Mesodermal cell (in vitro differentiated cells): ENCODE data around the gene COL4A3.

Source experiments
- H3K27ac ChIP-seq: 2 replicates; pipeline ENCODE4 v1.7.0; 2013; ENCODE audit warnings: mild to moderate bottlenecking, low read depth, low read length, moderate library complexity; ENCODE audit not compliant: severe bottlenecking
- H3K36me3 ChIP-seq: 2 replicates; pipeline ENCODE4 v1.7.1; 2013; ENCODE audit warnings: mild to moderate bottlenecking, low read length, moderate library complexity; ENCODE audit not compliant: control insufficient read depth, insufficient read depth
- H3K4me1 ChIP-seq: one replicate; pipeline ENCODE4 v1.7.1; 2013; ENCODE audit warnings: mild to moderate bottlenecking, low read length; ENCODE audit not compliant: insufficient read depth, control insufficient read depth, poor library complexity, severe bottlenecking
- H3K4me3 ChIP-seq: 2 replicates; pipeline ENCODE4 v1.7.0; 2013; ENCODE audit warnings: low read length, control low read depth, mild to moderate bottlenecking; ENCODE audit not compliant: insufficient read depth, poor library complexity, severe bottlenecking; ENCODE audit errors: extremely low read depth
- H3K9me3 ChIP-seq: 2 replicates; pipeline ENCODE4 v1.7.1; 2013; ENCODE audit warnings: mild to moderate bottlenecking, low read length, moderate library complexity; ENCODE audit not compliant: control insufficient read depth
- WGBS, 2 experiments: methylation state at CpG; one replicate each; pipeline ENCODE4 v1.1.5; 2013; ENCODE audit warnings: missing lambda C conversion rate in 2 of 2; ENCODE audit not compliant: insufficient coverage in 2 of 2; 5-methylcytosine and 5-hydroxymethylcytosine counted together

The COL4A3 gene

GRCh38 chr2:227340106-227340505 is 175.7 kb downstream of the COL4A3 start:
- H3K36me3 ChIP-seq = peaks cover 39% of the 10 kb centered on the region
- H3K4me1 ChIP-seq = no peaks in the 10 kb centered on the region
- H3K9me3 ChIP-seq = no peaks in the 10 kb centered on the region
- WGBS, 2 experiments = 100% methylated on average over 1 of the region's 6 CpGs; no CpG with 5 or more reads in 1 of the 2 experiments
- H3K27ac ChIP-seq = no peak overlapping the region
- no peak overlapping the region for H3K4me3 ChIP-seq

DNA sequence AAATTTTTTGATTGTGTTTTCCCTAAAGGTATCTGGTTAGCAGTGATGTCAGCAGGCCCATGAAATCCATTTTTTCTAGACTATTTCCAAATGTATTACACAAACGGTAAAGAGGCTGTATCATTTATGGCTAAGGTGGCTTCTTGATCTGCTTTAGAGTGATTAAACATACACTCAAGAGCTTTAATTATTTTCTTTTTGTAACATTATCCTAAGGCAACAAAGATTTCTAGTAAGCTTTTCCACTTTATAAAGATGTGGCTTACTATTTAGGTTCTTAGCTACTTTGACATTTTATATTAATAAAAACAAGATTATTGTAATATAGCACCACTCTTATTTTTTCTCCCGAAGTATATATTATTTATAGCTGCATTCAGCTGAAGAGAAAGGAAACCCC is 177.1 kb downstream of the COL4A3 start:
- H3K36me3 ChIP-seq = peaks cover 26% of the 10 kb centered on the region
- H3K4me3 ChIP-seq = no peak overlapping the region
- no CpG with 5 or more reads among the region's 2 CpGs for WGBS, 2 experiments
- H3K27ac ChIP-seq = no peak overlapping the region
- H3K9me3 ChIP-seq = no peaks in the 10 kb centered on the region
- peaks cover 4% of the 10 kb centered on the region for H3K4me1 ChIP-seq

DNA sequence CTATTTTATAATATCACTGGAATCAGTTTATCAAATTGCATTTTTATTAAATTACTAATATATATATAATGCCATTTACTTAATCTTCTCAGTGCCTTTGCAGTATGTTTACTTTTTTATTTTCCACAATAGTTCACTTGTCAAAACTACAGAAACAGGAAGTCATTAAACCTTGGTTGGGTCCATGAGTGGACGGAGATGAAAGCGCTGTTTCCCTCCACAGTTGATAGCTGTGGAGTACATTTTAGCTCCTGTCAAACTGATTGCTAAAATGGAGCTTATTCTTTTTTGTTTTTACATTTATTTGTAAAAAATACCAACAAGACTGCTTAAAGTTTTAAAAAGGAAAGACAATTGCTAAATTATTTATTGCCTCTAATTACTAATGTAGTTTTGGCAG is 179.8 kb downstream of the COL4A3 start:
- H3K4me3 ChIP-seq = no peak overlapping the region
- H3K27ac ChIP-seq = no peak overlapping the region
- WGBS, 2 experiments = 92% methylated on average over 2 of the region's 2 CpGs; no CpG with 5 or more reads in 1 of the 2 experiments
- H3K9me3 ChIP-seq = no peaks in the 10 kb centered on the region
- peaks cover 35% of the 10 kb centered on the region for H3K36me3 ChIP-seq
- H3K4me1 ChIP-seq = peaks cover 4% of the 10 kb centered on the region

- H3K4me1 ChIP-seq = peaks cover 4% of the 10 kb centered on the region
- H3K27ac ChIP-seq = no peak overlapping the region
- H3K4me3 ChIP-seq = no peak overlapping the region
- no peaks in the 10 kb centered on the region for H3K9me3 ChIP-seq
- peaks cover 33% of the 10 kb centered on the region for H3K36me3 ChIP-seq
- WGBS, 2 experiments = 80 to 90% methylated on average over 5 to 6 of the region's 7 CpGs
These were observed 182.7 kb downstream of the COL4A3 start for GRCh38 chr2:227347117-227347516.

- Histone ChIP-seq H3K27ac (no peak overlapping the region), H3K4me3 (no peak overlapping the region), H3K9me3 (no peaks in the 10 kb centered on the region), H3K4me1 (peaks cover 4% of the 10 kb centered on the region), H3K36me3 (peaks cover 24% of the 10 kb centered on the region)
- 100% methylated on average over 1 of the region's 2 CpGs; no CpG with 5 or more reads in 1 of the 2 experiments for WGBS, 2 experiments
These were observed 183.9 kb downstream of the COL4A3 start for GRCh38 chr2:227348324-227348723.

GRCh38 chr2:227349989-227350612 is 185.7 kb downstream of the COL4A3 start:
- H3K36me3 ChIP-seq = peaks cover 20% of the 10 kb centered on the region
- H3K9me3 ChIP-seq = no peaks in the 10 kb centered on the region
- H3K27ac ChIP-seq = no peak overlapping the region
- H3K4me3 ChIP-seq = no peak overlapping the region
- WGBS, 2 experiments = 92% methylated on average over 2 of the region's 7 CpGs; no CpG with 5 or more reads in 1 of the 2 experiments
- H3K4me1 ChIP-seq = peaks cover 4% of the 10 kb centered on the region

DNA sequence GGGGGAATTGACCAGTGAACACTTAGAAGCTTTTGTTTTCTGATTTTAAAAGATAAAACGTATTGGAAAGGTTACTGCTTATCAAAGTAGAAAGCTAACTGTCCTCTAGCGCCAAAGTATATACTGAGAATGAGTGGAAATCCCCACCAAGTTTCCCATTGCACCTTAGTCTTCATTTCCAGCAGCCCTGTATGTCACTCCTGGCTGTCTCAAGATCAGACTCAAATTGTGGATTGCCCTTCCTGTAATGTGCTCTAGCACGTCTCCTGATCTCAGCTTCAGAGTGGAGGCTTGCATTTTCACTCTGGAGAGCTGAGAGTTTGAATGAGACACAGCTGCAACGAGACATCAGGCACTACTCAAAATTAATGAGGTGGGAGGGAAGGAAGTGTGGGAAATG is 187.2 kb downstream of the COL4A3 start:
- peaks cover 30% of the 10 kb centered on the region for H3K36me3 ChIP-seq
- H3K27ac ChIP-seq = no peak overlapping the region
- no peaks in the 10 kb centered on the region for H3K4me1 ChIP-seq
- no peaks in the 10 kb centered on the region for H3K9me3 ChIP-seq
- no peak overlapping the region for H3K4me3 ChIP-seq
- 88 to 97% methylated on average over 3 to 4 of the region's 4 CpGs for WGBS, 2 experiments

GRCh38 chr2:227360351-227360750 is 195.9 kb downstream of the COL4A3 start:
- Histone ChIP-seq H3K9me3 (no peaks in the 10 kb centered on the region), H3K4me1 (no peaks in the 10 kb centered on the region), H3K27ac (no peak overlapping the region), H3K36me3 (peaks cover 48% of the 10 kb centered on the region), H3K4me3 (no peak overlapping the region)
- WGBS, 2 experiments = 96 to 100% methylated on average over 3 to 4 of the region's 5 CpGs

- H3K4me3 ChIP-seq = no peak overlapping the region
- H3K4me1 ChIP-seq = no peaks in the 10 kb centered on the region
- H3K36me3 ChIP-seq = peaks cover 19% of the 10 kb centered on the region
- 90 to 93% methylated on average over 2 to 3 of the region's 6 CpGs for WGBS, 2 experiments
- H3K9me3 ChIP-seq = no peaks in the 10 kb centered on the region
- no peak overlapping the region for H3K27ac ChIP-seq
These were observed 199.3 kb downstream of the COL4A3 start for GRCh38 chr2:227363756-227364155.
